HuH-7.5 (cell line): ENCODE measurements around the gene KCNA3.

ENCODE experiments used
- DNase-seq: peaks from one replicate; pipeline ENCODE4 v3.0.0; 2011; ENCODE audit warnings: low spot score

The KCNA3 gene

DNA sequence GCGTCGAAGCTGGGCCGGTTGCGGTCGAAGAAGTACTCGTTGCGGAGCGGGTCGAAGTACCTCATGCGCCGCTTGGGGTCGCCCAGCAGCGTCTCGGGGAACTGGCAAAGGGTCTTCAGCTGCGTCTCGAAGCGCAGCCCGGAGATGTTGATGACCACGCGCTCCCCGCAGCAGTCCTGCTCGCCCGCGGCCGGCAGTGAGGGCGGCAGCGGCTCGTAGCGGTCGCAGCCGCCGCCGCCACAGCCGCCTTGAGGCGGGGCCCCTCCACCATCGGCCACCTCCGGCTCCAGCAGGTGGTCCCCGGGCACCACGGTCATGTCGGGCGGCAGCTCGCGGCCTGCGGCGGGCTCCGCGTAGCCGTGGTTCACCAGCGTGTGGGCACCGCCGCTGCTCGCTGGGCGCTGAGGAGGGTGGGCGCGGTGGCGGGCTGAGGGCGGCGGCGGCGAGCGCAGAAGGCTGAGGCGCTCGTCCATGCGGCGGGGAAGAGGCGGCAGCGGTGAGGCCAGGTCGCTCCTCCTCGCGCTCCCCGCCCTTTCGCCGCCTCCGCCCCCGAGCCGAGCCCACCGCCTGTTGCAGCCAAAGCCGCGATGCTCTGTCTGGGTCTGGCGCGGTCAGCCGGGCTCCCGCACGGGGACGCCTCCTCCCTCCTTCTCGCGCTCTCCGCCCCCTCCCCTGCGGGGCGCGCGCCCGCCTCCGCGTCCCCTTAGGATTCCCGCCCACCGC is at the start of gene KCNA3:
TSS of gene KCNA3 (minus strand) at position 604 of the 723 bp plus-strand sequence. CDS start at position 473, 131 bp downstream.
- DNase-seq, result no peak

DNA sequence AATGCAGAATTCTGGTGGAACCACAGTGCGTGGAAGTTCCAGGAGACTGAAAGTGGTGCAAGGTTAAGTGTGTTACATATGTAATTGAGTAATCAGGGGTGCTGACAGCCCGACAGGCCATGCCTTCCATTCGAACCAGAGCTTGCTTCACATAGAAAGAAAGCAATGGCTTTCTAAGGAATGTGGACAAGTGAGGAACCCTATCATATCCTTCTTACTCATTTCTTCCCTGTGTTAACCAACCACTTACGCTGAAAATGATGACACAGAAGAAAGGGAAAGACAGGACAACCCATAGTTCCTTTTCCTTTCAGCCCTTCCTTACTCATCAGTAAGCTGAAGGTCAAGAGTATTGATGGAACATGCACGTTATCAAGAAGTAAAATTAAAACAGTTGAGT is 48.1 kb upstream of the KCNA3 start:
- DNase-seq, result no peak

- no peak for DNase-seq
These were observed 45.2 kb upstream of the KCNA3 start for GRCh38 chr1:110719908-110720307.

GRCh38 chr1:110718452-110718851 is 43.7 kb upstream of the KCNA3 start:
- DNase-seq, result no peak

GRCh38 chr1:110717179-110717578 is 42.4 kb upstream of the KCNA3 start:
- DNase-seq, result no peak

- no peak for DNase-seq
These were observed 39.7 kb upstream of the KCNA3 start for GRCh38 chr1:110714374-110714995.

GRCh38 chr1:110713221-110713620 is 38.5 kb upstream of the KCNA3 start:
- no peak for DNase-seq

DNA sequence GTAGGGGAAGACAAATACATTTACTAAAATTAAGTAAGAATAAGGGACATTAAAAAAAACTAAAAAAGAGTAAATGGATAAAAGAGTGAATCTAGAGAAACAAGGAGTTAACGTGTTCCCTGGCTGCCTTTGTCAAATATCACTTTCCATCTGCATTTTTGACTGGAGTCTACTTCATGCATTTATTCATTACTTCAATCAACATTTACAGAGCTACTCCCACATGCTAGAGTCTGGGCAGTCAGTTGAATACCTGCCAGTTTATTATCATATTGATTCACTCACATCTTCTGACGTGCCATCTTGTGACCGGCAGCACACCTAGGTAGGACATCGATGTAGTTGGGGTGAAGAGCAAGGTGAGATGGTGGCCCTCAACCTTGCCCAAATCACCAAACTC is 35.6 kb upstream of the KCNA3 start:
- DNase-seq, result no peak

- no peak for DNase-seq
These were observed 34.3 kb upstream of the KCNA3 start for GRCh38 chr1:110708974-110709440.

DNA sequence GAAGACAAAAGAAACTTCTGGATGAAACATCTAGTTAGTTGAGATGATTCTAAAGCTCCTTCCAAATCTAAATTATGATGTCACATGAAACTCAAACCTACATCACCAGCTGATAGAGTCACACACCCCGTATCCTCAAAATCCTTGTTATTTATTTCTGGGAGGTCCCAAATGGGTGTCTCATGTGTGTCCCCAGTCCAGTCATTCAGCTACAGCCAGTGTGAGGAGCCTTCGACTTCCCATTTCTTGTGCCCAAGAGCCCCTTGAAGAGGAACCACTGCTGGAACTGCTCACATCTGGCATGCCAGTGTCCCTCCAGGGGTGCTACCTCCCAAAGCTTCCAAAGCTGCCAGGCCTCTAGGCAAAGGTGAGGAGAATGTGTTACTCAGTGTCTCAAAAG is 32.5 kb upstream of the KCNA3 start:
- DNase-seq, result no peak

- DNase-seq, result no peak
These were observed 31.9 kb upstream of the KCNA3 start for GRCh38 chr1:110706621-110707020.

DNA sequence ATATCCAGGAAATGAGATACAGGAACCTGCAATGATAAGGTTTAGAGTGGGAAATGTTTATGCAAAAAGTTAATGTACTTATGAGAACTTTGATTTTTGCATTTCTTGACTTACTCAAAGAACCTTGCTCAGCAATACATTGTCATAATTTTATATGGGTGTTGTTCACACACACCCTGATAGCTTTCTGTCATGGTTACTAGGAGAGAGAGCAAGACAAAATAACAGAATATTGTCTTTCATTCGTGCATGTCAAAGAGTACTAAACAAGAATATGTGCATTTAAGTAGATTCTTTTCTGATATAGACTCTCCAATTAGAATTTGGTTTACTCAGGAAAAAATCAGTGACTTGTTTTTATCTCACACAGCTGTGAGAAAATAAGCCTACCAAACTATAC is 27.5 kb upstream of the KCNA3 start:
- DNase-seq, result no peak

DNA sequence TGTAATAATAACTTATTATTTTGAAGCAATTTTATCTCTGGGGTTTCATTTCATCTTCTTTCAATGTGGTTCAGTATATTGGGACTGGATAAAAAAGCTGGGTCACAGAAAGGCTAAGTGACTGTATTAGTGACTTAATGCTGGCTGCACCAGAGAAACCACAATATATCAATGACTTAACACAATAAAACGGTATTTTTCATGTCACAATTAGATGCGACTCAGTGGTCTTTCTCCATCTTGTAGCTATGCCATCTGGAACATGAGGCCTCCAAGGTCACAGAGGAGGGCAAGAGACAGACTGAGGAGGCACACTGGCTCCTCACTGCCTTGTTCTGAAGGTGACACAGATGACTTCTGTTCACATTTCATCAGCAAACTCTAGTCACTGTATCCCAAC is 26.0 kb upstream of the KCNA3 start:
- no peak for DNase-seq

DNA sequence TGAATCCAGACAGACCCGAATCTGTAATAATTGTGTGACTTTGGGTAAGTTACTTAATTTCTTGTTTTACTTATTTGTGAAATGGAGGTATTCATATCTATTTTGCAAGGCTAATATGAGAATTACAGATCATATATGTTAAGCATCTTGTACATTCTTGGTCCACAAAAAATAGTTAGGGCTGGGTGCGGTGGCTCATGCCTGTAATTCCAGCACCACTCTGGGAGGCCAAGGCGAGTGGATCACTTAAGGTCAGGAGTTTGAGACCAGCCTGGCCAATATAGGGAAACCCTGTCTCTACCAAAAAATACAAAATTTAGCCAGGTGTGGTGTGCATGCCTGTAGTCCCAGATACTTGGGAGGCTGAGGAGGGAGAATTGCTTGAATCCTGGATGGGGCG is 22.9 kb upstream of the KCNA3 start:
- no peak for DNase-seq

GRCh38 chr1:110696818-110697217 is 22.1 kb upstream of the KCNA3 start:
- DNase-seq, result no peak

GRCh38 chr1:110690709-110691365 is 16.1 kb upstream of the KCNA3 start:
- DNase-seq, result no peak

DNA sequence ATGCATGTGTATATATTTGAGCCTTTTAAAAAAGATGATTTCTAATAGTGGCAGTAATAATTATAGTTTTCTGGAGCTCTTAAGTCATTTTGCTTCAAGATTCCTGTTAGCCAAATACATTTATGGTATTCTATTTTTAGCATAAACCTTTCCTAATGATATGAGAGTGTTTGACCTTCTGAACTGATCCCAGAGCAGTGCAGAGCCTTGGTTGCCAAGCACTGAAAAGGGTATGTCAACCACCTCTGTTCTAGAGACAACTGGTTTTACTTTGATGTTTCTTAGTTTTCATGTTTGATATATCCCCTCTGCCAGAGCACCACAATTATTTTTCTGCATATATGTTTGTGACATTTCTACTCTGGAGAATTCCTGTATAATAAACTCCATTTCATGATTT is 15.1 kb upstream of the KCNA3 start:
- DNase-seq, result no peak

DNA sequence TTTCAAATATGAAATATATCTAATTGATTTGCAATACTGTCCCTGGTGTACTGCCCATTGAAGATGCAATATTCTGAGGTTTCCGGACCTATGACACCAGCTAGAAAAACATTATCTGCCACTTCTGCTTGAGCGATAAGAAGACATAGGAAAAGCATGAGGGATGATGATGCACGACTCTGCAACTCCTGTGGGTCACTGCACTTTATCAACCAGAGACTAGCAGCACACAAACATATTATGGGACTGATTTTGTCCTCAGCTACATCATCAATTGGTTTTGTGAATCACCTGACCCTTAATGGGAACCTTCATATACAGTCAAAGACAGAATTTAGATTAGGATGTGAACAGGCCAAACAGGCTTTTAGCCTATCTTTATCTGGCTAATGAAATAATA is 13.8 kb upstream of the KCNA3 start:
- DNase-seq, result no peak

- DNase-seq, result no peak
These were observed 12.5 kb upstream of the KCNA3 start for GRCh38 chr1:110687250-110687649.

- no peak for DNase-seq
These were observed 11.4 kb upstream of the KCNA3 start for GRCh38 chr1:110686188-110686587.

DNA sequence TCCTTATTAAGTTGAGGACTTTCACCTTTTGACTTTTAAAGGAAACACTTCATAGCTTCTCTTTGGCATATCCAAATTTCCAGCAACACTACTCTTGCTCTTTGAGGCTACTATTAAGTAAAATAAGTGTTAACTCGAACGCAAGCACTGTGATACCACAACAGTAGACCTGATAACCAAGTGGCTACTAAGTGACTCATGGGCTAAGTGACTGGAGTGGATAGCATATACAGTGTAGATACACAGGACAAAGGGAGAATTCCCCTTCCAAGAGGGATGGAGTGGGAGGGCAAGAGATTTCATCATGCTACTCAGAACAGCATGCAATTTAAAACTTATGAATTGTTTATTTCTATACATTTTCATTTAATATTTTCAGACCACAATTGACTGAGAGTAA is 9.8 kb upstream of the KCNA3 start:
- no peak for DNase-seq

- no peak for DNase-seq
These were observed 8.2 kb upstream of the KCNA3 start for GRCh38 chr1:110682898-110683297.

DNA sequence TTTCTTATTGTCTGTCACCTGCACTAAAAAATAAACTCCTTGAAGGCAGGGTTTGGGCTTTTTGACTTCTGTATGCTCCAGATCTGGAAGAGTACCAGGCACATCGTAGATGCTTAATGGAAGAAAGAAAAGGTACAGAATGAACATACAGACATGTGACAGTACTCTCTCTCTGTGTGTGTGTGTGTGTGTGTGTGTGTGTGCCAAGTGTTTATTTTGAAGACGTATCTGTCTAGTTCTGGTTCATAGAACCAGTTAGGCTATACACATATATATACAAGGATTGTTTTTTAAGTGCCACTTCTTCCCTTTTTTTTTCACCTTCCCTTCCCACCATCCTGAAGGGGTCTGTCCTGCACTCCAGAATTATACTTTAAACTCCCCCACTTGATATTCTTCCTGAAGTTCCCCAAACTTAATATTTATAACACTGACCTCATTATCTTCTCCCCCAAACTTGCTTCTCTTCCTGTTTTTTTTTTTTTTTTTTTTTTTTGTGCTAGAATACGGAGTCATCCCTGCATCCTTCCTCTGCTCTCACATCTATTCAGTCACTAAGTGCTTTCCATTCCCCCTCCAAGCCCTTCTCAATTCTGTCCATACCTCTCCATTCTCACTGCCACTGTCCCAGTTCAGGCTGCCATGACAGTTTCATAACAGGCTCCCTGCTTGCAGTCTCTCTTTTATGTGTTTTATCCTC is 5.4 kb upstream of the KCNA3 start:
- DNase-seq, result no peak
